ENCODE measurements around the gene NRG2.

Gene NRG2

DNA sequence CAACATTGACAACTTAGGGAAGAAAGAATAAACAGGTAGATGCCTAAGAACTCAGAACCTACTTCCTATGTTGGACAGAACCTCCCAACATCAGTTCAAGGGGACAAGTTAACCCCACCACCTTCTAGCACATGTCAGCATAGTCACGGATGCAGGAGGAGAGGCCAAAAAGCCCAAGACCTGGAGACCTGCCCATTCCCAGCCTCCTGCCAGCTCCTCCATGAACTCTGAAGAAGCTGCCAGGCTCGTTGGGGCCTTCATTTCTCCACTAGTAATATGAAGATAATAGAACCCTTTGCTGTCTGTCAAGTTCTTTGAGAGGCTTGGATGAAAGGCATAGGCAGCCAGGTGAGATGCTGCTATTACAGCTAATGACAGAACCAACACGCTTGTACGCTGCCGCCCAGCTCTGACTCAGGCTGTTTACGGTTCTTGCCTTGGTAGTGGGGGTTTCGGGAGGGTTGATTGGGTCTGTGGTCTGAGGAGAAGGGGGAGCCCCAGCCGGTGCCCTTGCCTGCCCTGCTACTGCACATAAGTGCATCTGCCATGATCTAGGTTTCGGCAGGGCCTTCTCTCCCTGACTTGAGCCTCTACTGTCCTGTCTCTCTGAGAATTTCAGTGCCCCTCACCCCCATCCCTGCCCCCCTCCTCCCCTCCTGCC, 82.2 kb downstream of the NRG2 start:
- no peak for TF ChIP-seq FOXP2 (optimal IDR thresholded peaks at IDR 0.05; ENCODE audit: borderline replicate concordance, extremely low read depth, extremely low read length, insufficient read depth)
- TF ChIP-seq, protein P1, sequence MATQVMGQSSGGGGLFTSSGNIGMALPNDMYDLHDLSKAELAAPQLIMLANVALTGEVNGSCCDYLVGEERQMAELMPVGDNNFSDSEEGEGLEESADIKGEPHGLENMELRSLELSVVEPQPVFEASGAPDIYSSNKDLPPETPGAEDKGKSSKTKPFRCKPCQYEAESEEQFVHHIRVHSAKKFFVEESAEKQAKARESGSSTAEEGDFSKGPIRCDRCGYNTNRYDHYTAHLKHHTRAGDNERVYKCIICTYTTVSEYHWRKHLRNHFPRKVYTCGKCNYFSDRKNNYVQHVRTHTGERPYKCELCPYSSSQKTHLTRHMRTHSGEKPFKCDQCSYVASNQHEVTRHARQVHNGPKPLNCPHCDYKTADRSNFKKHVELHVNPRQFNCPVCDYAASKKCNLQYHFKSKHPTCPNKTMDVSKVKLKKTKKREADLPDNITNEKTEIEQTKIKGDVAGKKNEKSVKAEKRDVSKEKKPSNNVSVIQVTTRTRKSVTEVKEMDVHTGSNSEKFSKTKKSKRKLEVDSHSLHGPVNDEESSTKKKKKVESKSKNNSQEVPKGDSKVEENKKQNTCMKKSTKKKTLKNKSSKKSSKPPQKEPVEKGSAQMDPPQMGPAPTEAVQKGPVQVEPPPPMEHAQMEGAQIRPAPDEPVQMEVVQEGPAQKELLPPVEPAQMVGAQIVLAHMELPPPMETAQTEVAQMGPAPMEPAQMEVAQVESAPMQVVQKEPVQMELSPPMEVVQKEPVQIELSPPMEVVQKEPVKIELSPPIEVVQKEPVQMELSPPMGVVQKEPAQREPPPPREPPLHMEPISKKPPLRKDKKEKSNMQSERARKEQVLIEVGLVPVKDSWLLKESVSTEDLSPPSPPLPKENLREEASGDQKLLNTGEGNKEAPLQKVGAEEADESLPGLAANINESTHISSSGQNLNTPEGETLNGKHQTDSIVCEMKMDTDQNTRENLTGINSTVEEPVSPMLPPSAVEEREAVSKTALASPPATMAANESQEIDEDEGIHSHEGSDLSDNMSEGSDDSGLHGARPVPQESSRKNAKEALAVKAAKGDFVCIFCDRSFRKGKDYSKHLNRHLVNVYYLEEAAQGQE (IDR thresholded peaks at IDR 0.05; ENCODE audit: insufficient read depth in 1 of 2, low read depth in 2 of 2, low read length in 2 of 2): no peak
- TF ChIP-seq SIN3A (IDR thresholded peaks at IDR 0.05; ENCODE audit: borderline replicate concordance, insufficient read depth, low read length): no peak
- TF ChIP-seq POLR2AphosphoS5 (IDR thresholded peaks at IDR 0.05; ENCODE audit: low read depth, low read length): no peak

DNA sequence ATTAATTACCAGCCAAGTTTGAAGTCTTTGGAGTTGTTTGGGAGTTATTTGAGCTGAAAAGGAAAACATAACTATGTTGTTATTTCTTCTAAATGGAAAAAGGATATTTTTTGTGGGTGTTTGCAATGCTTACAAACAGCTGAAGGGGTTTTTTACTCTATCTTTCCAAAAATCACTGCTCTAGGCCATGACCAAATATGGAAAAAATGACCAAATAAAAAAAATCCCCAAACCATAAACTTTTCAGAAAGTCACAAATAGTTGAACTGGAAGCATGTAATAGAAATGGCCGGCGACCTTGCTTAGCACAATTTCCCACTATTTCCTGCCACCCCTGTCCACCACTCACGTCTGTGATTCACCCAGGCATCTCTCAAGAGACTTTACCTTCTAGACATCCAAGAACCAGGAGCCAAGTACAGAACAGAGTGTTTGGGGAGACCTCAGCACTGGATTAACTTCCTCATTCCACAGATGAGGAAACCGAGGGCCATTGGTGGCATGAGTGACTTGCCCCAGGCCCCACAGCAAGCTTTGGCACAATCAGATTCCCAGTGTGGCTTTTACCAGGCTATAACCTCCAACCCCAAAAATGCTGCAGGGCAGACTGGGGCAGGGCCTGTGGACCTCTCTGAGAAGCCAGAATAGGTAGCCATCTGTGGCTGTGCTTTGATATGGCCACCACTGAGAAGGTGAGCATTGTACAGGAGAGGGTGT, 84.5 kb downstream of the NRG2 start:
- TF ChIP-seq FOXP2 (optimal IDR thresholded peaks at IDR 0.05; ENCODE audit: borderline replicate concordance, extremely low read depth, extremely low read length, insufficient read depth) (no peak), SIN3A (IDR thresholded peaks at IDR 0.05; ENCODE audit: borderline replicate concordance, insufficient read depth, low read length) (no peak), POLR2AphosphoS5 (IDR thresholded peaks at IDR 0.05; ENCODE audit: low read depth, low read length) (no peak), TAF1 (IDR thresholded peaks at IDR 0.05; ENCODE audit: borderline replicate concordance, insufficient read depth, low read length) (no peak)
- TF ChIP-seq, protein P1 (IDR thresholded peaks at IDR 0.05; ENCODE audit: insufficient read depth in 1 of 2, low read depth in 2 of 2, low read length in 2 of 2): no peak

DNA sequence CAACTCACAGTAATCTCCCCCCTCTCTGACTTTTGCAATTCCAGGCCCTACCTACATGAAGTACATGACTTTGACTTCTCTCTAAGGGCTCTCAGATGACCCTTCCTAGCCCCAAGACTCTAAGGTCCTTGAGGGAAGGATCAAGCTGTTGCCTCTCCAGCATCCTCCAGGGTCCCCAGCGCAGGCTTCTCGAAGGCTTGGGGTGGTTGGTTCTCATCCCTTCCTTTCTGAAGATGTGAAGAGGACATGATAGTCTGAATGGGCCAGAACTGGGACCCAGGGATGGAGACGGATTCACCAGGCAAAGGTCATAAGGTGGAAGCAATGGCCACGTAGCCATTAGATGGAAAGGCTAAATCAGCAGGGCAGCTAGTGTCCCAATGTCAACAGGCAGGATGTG, 86.8 kb downstream of the NRG2 start:
- TF ChIP-seq POLR2AphosphoS5 (IDR thresholded peaks at IDR 0.05; ENCODE audit: low read depth, low read length): no peak
- TF ChIP-seq, protein P1 (IDR thresholded peaks at IDR 0.05; ENCODE audit: insufficient read depth in 1 of 2, low read depth in 2 of 2, low read length in 2 of 2): no peak
- TF ChIP-seq FOXP2 (optimal IDR thresholded peaks at IDR 0.05; ENCODE audit: borderline replicate concordance, extremely low read depth, extremely low read length, insufficient read depth): no peak
- TF ChIP-seq SIN3A (IDR thresholded peaks at IDR 0.05; ENCODE audit: borderline replicate concordance, insufficient read depth, low read length): no peak
- TF ChIP-seq TAF1 (IDR thresholded peaks at IDR 0.05; ENCODE audit: borderline replicate concordance, insufficient read depth, low read length): no peak

DNA sequence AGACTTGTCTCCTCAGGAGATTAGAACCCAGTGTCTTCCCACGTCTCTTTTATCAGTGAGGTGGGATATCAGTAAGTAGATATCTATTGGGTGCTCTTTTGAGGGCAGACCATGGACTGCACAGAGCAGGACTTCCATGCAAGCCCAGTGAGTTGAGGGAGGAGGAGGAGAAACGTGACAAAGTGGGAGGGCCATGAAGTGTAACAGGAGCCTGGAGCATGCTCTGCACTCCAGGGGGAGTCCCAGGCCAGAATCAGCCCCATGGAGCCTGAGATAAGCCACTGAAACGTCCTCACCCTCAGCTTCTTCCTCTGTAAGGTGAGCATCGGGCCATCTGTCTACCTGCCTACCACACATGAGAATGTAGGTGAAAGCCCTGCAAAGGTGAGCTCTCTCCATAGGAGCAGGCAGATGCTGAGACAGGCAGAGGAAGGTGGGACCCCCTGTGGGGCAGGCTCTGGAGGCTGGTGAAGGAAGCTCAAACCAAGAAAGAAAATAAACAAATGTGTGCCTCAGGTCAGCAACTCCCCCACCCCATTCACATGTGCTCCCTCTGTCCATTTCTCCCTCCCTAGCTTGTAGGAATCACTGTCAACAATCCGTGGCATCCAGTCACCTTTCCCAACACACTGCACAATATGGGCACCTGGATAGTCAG, 87.4 kb downstream of the NRG2 start:
- TF ChIP-seq, protein P1 (IDR thresholded peaks at IDR 0.05; ENCODE audit: insufficient read depth in 1 of 2, low read depth in 2 of 2, low read length in 2 of 2): no peak
- TF ChIP-seq FOXP2 (optimal IDR thresholded peaks at IDR 0.05; ENCODE audit: borderline replicate concordance, extremely low read depth, extremely low read length, insufficient read depth): no peak
- TF ChIP-seq TAF1 (IDR thresholded peaks at IDR 0.05; ENCODE audit: borderline replicate concordance, insufficient read depth, low read length): no peak
- no peak for TF ChIP-seq POLR2AphosphoS5 (IDR thresholded peaks at IDR 0.05; ENCODE audit: low read depth, low read length)
- TF ChIP-seq SIN3A (IDR thresholded peaks at IDR 0.05; ENCODE audit: borderline replicate concordance, insufficient read depth, low read length): no peak

All from PFSK-1 (cell line).